NCI-H1092 treated with DMSO at 0.1 percent for 48 hours (cell line): ENCODE measurements around the gene CIZ1.
"Not testable (repeated sequence)": the region's sequence is repeated elsewhere in the genome, so short reads cannot be mapped to it uniquely, and the experiment has no call there.

Experiments
- DNase-seq: peaks from one replicate; lab custom pipeline; 2025; lab: John Stamatoyannopoulos, UW

The CIZ1 gene

GRCh38 chr9:128191406-128192046 is at the start of gene CIZ1:
CIZ1 (minus strand) TSS chr9:128191572; CDS start chr9:128190857, 715 bp downstream.
- peak; percentile 80 for DNase-seq

GRCh38 chr9:128233817-128234406 is 42.5 kb upstream of the CIZ1 start:
- no peak for DNase-seq

- DNase-seq: no peak
These were observed 41.4 kb upstream of the CIZ1 start for GRCh38 chr9:128232528-128233428.

GRCh38 chr9:128231638-128232527 is 40.5 kb upstream of the CIZ1 start:
- no peak for DNase-seq

GRCh38 chr9:128230897-128231296 is 39.5 kb upstream of the CIZ1 start:
- DNase-seq: not testable (repeated sequence)

GRCh38 chr9:128226412-128226801 is 35.0 kb upstream of the CIZ1 start:
- DNase-seq: no peak

- no peak for DNase-seq
These were observed 34.5 kb upstream of the CIZ1 start for GRCh38 chr9:128225770-128226411.

GRCh38 chr9:128224877-128225276 is 33.5 kb upstream of the CIZ1 start:
- DNase-seq: no peak

GRCh38 chr9:128222880-128223670 is 31.7 kb upstream of the CIZ1 start:
- no peak for DNase-seq

- no peak for DNase-seq
These were observed 30.7 kb upstream of the CIZ1 start for GRCh38 chr9:128222026-128222425.

GRCh38 chr9:128219831-128220230 is 28.5 kb upstream of the CIZ1 start:
- no peak for DNase-seq

- no peak for DNase-seq
These were observed 27.4 kb upstream of the CIZ1 start for GRCh38 chr9:128218518-128219389.

GRCh38 chr9:128218172-128218517 is 26.8 kb upstream of the CIZ1 start:
- DNase-seq: no peak

GRCh38 chr9:128216781-128217553 is 25.6 kb upstream of the CIZ1 start:
- DNase-seq: no peak

GRCh38 chr9:128215491-128216409 is 24.4 kb upstream of the CIZ1 start:
- DNase-seq: no peak

- no peak for DNase-seq
These were observed 23.5 kb upstream of the CIZ1 start for GRCh38 chr9:128214571-128215490.
